Measurements from ENCODE around the gene PTK7. TPM values are rescaled to one million over a fixed set of nuclear protein-coding genes. Genes with fewer than 3 reads are reported as not detected.
A peak's percentile ranks its signal among the peaks of the same experiment; 100 is the strongest.

PTK7 gene
- total and polyA plus RNA-seq, 2 of the 8 experiments (the other 6 are each of a cell fraction or from before 2014, with no cell fraction given) = 110 to 138 TPM

DNA sequence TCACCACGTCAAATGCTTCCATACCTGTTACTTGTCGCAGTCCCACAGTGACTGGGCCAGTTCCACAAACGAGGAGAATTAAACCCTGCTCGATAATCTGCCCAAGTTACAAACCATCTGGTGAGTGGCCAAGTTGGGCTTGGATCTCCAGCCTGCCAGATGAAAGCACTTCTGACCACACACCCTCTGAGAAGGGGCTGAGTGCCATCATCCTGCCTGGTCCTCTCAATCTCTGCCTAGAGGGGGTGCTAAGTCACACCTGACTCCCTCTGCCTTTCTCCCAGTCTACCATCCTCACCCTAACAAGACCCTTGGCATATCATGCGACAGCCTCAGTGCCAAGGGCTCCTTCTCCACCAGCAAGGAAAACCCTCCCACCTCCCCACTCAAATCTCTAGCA is 38.9 kb upstream of the PTK7 start:
- no peak overlapping the region for H3K56ac ChIP-seq (replicated peaks; ENCODE audit: insufficient read length, low read depth, low read length)
- H3K36me3 ChIP-seq (ENCODE audit: control insufficient read depth in 2 of 4, insufficient read depth in 4 of 4, low read length in 3 of 4) = peaks cover 2 to 26% (median 13%) of the 10 kb centered on the region in 4 experiments; a peak in 4 of 8 replicates
- H3K27ac ChIP-seq (ENCODE audit: low read depth, low read length) = no peak overlapping the region
- no peaks in the 10 kb centered on the region for H3K27me3 ChIP-seq (replicated peaks in 1 of 4; ENCODE audit: control insufficient read depth in 3 of 4, extremely low read depth in 1 of 4, insufficient read depth in 3 of 4, low read length in 3 of 4)
- H3K18ac ChIP-seq (ENCODE audit: extremely low read depth, low read length) = no peak overlapping the region
- no peaks in the 10 kb centered on the region for H3K9me3 ChIP-seq (ENCODE audit: insufficient read depth in 2 of 2, low read depth in 1 of 2, low read length in 1 of 2)
- no peak overlapping the region for H3K4me2 ChIP-seq (ENCODE audit: insufficient read depth in 1 of 2, low read depth in 2 of 2, low read length in 2 of 2)
- H4K8ac ChIP-seq (ENCODE audit: extremely low read depth, insufficient read depth, low read length) = no peak overlapping the region
- no peak overlapping the region for H2BK20ac ChIP-seq (ENCODE audit: low read length)
- peaks cover 2% of the 10 kb centered on the region; the same call in 1 of the 2 replicates for H3K23me2 ChIP-seq (ENCODE audit: low read depth, low read length)
- WGBS, 2 experiments (ENCODE audit: extremely low coverage in 1 of 2, insufficient coverage in 1 of 2, insufficient read length in 1 of 2, insufficient replicate concordance in 2 of 2, low coverage in 1 of 2, low lambda C conversion rate in 2 of 2, missing lambda C conversion rate in 1 of 2) = 94% methylated on average over 5 of the region's 5 CpGs; no CpG with 5 or more reads in 1 of the 2 experiments
- H3K23ac ChIP-seq (ENCODE audit: insufficient read length) = no peak overlapping the region
- no peaks in the 10 kb centered on the region for H3K4me1 ChIP-seq (replicated peaks in 1 of 4; ENCODE audit: control insufficient read depth in 3 of 4, insufficient read depth in 4 of 4, low read length in 3 of 4)
- no peak overlapping the region for H2BK5ac ChIP-seq (ENCODE audit: low read depth, low read length)
- no peak overlapping the region for H3K4ac ChIP-seq (replicated peaks; ENCODE audit: insufficient read length, low read depth, low read length)
- ChIA-PET CTCF (ENCODE audit: partially characterized antibody) (interaction anchor here (0.8 to 1.5 kb wide), 5 partner anchors 16 to 107 kb away, joined by 3 to 4 read pairs (median 4); partner anchors contain the start of gene RRP36), POLR2A (ENCODE audit: partially characterized antibody) (interaction anchor here (0.6 to 29.7 kb wide), 4 partner anchors 5 to 358 kb away, joined by 3 to 584 read pairs (median 294); partner anchors contain the start of genes CUL7, KLHDC3, MEA1 and RRP36)
- no peaks in the 10 kb centered on the region for H3K79me1 ChIP-seq (ENCODE audit: low read depth, low read length)
- no peak overlapping the region for H2AFZ ChIP-seq (ENCODE audit: low read length)
- TF ChIP-seq RAD21 (IDR thresholded peaks at IDR 0.05 in 1 of 2, conservative IDR thresholded peaks at IDR 0.05 in 1 of 2; ENCODE audit: low read depth in 2 of 2, low read length in 2 of 2) (peak in 1 of 2 experiments; percentile 7; a peak in 1 of 4 replicates), RFX5 (IDR thresholded peaks at IDR 0.05; ENCODE audit: borderline replicate concordance, low read depth, low read length) (no peak), FOSL1 (IDR thresholded peaks at IDR 0.05; ENCODE audit: insufficient read depth, low read depth, low read length) (no peak), CTBP2 (IDR thresholded peaks at IDR 0.05; ENCODE audit: borderline replicate concordance, insufficient read depth, insufficient read length, low read length) (no peak)
- TF ChIP-seq, protein P1, sequence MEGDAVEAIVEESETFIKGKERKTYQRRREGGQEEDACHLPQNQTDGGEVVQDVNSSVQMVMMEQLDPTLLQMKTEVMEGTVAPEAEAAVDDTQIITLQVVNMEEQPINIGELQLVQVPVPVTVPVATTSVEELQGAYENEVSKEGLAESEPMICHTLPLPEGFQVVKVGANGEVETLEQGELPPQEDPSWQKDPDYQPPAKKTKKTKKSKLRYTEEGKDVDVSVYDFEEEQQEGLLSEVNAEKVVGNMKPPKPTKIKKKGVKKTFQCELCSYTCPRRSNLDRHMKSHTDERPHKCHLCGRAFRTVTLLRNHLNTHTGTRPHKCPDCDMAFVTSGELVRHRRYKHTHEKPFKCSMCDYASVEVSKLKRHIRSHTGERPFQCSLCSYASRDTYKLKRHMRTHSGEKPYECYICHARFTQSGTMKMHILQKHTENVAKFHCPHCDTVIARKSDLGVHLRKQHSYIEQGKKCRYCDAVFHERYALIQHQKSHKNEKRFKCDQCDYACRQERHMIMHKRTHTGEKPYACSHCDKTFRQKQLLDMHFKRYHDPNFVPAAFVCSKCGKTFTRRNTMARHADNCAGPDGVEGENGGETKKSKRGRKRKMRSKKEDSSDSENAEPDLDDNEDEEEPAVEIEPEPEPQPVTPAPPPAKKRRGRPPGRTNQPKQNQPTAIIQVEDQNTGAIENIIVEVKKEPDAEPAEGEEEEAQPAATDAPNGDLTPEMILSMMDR (IDR thresholded peaks at IDR 0.05; ENCODE audit: control extremely low read depth in 1 of 3, insufficient read depth in 1 of 3, low read depth in 1 of 3, low read length in 3 of 3) = peak in 1 of 3 experiments; percentile 27; a peak in 1 of 4 replicates
- H2BK15ac ChIP-seq (ENCODE audit: low read length) = no peak overlapping the region
- no peak overlapping the region for H4K5ac ChIP-seq (ENCODE audit: insufficient read length, low read depth, low read length)
- no peak overlapping the region for H2BK120ac ChIP-seq (replicated peaks; ENCODE audit: low read depth, low read length)
- no peak overlapping the region for H4K91ac ChIP-seq (replicated peaks; ENCODE audit: insufficient read length, low read length)
- H3K79me2 ChIP-seq (ENCODE audit: control insufficient read depth in 1 of 2, insufficient read depth in 2 of 2, low read length in 2 of 2) = no peaks in the 10 kb centered on the region
- no peak overlapping the region for H3K9ac ChIP-seq (replicated peaks in 1 of 4; ENCODE audit: extremely low read depth in 1 of 4, low read depth in 3 of 4, low read length in 3 of 4)
- no peak overlapping the region for H2BK12ac ChIP-seq (ENCODE audit: low read depth, low read length)
- H3K14ac ChIP-seq (ENCODE audit: insufficient read length) = no peak overlapping the region
- no peak for FAIRE-seq
- no peak overlapping the region for H2AK5ac ChIP-seq (ENCODE audit: low read depth, low read length)
- peaks cover 2 to 18% of the 10 kb centered on the region in 2 experiments for H4K20me1 ChIP-seq (replicated peaks in 1 of 2; ENCODE audit: control insufficient read depth in 1 of 2, insufficient read depth in 2 of 2, low read length in 2 of 2)
- DNase-seq (ENCODE audit: low read depth in 1 of 2, low spot score in 2 of 2) = no peak
- no peak overlapping the region for H3K4me3 ChIP-seq (ENCODE audit: extremely low read depth in 1 of 4, insufficient read depth in 2 of 4, low read depth in 3 of 4, low read length in 4 of 4)
